DMS53 treated with DMSO at 0.1 percent for 48 hours (cell line): ENCODE data around the gene RTN4.
A peak's percentile ranks its signal among the peaks of the same experiment; 100 is the strongest.

ENCODE experiments used
- DNase-seq: peaks from one replicate; lab custom pipeline; 2025; ENCODE audit not compliant: unreplicated experiment; lab: John Stamatoyannopoulos, UW

RTN4 gene

DNA sequence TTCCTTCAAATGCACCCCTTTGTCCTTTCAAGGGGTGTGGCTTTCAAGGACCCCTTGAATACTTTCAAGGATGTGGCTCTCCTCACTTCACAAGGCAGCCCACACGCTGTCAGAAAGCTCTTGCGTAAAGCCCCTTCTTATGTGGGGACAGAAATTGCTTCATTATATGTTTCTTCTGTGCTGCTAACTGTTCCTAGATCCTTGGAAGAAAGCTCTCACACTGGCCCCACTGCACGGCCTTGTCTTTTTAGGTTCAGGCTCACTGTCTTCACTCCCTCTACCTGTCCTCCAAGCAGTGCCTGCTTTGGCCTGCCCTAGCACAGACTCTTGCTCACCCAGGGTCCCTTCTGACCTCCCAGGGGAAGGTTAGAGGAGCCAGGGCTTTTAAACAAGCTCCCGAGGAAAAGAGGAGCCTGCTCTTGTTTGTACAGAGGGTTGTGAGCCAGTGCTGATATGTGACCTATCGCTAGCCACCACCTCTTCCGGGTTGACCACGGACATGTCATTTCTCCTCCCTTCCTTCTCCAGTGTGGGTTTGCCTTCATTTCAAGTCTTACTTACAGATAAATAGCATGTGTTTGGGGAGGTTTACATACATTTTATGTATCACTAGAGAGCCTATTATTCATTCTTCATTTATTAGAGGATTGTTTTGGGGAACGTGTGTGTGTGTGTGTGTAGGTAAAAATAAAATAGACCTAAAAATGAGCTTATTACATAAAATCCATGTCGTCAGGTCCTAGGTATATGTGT is 94.7 kb downstream of the RTN4 start:
- peak; percentile 52 for DNase-seq

DNA sequence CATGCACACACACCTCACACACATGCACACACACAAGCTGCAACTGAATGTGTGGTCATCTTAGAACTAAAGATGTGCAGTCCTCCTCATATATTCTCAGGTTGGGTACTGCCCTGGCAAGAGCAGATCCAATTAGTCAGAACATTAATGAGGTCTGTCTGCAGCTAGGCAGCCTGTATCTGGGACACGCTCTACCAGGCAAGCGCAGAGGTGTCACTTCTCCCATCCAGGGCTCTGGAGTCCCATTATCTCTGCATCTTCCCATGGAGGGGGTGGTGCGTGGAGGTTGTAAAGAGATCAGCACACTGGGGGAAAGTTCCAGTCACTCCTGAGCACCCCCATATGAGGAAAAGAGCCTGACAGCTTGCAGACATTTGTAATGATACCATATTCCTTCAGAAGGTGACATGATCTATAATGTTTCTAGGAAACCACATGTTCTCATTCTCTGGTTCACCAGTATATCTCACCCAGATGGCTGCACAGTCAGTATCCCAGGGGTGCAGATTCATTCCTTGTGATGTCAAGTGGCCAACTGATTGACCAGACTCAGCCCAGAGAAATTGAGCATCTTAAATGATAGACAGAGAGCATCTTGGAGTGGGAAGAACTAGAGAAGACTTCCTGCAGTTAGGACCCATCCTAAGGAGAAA is 95.4 kb downstream of the RTN4 start:
- no peak for DNase-seq

DNA sequence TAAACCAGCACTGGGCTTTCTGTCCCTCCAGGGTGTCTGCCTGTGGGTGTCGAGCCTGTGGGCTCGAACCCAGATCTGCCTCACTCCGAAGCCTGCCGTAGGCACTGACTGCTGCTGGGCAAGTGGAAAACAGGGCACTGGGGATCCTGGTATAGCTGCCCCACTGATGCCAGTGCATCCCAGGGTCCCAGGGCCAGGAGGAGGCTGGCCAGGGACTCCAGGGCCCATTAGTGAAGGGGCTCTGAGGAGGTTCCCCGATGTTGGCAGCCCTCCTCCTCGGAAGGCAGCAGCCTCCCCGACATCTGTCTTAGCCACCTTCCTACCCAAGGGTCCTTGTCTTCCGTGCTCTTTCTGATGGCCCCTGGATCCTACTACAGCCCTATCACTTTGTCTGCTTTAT is 96.1 kb downstream of the RTN4 start:
- no peak for DNase-seq

DNA sequence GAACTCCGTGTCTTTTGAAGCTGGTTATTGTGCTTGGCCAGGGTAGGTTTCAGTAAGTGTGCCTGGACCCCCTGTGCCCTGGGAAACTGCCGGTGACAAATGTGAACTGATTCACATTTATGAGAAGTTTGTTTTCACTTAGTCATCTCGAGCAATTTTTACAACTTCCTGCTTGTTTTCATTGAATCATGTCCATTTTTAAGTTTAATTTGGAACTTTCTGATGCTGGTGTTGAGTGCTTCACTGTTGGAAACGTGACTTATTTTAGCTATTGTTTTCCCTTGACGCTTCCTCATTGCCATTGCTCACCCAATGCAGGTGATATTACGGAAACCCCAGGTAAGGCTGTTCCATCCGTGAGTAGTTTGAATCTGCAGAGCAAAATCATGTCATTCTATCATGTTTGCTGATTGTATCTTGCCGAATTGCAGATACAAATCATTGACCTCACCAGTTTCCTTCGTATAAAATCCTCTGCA is 97.2 kb downstream of the RTN4 start:
- DNase-seq, result no peak

DNA sequence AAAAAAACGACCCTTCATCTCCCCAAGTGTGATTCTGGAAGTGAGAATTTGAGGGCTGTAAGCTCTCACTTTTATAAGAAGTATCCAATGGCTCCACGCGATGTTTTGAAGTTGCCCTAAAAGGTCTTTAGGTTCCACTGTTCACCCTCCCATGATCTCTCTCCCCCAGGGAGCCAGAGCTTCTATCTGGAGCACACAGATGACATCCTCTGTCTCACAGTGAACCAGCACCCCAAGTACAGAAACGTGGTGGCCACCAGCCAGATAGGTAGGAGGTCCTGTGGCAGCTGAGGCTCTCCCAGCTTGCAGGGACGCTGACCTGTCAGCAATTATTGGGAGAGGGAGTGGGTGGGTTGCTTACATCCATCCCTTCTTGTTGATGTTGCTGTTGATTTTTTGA is 97.8 kb downstream of the RTN4 start:
- DNase-seq, result no peak

DNA sequence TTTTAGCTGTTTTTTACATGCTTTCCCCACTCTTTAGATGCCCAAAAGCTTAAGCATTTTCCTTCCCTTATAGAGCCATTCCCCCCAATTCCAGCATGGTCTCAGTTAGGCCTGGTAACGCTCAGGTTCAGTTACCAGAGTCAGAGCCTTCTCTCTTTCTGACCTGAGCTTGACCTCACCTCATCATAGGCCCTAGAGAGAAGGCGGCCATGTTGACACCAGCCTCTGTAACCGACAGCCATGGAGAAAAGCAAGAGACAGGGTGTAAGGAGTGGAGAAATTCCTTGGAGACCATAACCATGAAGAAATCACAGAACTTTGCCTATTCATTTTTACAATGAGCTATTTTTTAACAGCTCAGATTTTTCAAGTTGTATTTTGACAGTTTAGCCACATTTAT is 99.4 kb downstream of the RTN4 start:
- DNase-seq, result no peak

DNA sequence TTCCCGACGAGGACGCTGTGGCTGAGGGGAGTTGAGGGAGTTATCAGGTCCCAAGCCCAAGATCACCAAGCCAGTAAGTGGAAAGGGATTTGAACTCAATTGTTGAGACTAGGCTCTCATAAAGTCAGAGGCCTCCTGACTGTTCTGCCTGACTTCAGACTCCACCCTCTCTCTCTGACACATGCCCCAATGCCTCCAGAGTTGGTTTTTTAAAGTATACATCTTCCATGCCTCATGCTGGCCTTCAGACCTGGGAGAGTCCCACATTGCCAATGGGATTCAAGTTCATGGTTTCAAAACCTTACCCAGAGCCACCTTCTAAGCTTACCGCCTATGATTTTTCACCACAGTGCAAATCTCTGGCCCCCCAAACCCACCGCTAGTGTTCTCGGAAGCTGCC is 100.8 kb downstream of the RTN4 start:
- no peak for DNase-seq

DNA sequence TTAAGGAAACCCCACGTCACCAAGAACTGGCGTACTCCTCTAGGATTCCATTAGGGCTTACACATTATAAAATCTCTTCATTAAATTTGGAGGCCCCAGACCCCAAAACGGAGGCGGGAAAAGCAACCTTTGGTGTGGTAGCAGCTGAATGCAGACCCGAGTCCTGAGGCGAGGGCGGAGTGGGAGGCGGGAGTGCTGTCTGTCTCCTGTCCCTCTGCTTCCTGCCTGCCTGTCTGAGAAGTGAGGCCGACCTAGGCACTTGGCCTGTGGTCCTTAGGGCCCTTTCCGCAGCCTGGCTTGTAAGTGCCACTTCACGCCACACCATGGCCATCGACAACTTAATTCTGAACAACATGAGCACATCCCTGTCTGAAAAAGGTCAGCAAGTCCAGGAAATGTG is 102.1 kb downstream of the RTN4 start:
- DNase-seq, result no peak

DNA sequence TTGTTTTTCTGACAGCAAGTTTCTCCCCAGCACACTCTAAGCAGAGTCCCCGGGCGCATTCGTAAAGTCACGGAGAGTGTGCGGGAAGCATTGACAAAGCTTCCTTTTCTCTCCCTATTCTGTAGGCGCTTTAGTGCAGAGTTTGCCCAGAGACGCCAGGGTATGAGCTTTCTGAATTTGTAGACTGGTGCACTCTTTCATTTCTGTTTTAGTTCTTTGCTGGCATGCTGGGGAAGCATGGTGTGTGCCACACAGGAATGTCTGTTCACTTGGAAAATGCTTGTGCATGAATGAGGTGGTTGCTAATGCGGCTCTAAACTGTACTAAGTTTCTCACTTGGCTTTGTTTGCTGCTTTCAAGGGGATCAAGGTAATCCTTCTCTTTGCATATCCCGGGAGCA is 102.6 kb downstream of the RTN4 start:
- DNase-seq, result no peak

DNA sequence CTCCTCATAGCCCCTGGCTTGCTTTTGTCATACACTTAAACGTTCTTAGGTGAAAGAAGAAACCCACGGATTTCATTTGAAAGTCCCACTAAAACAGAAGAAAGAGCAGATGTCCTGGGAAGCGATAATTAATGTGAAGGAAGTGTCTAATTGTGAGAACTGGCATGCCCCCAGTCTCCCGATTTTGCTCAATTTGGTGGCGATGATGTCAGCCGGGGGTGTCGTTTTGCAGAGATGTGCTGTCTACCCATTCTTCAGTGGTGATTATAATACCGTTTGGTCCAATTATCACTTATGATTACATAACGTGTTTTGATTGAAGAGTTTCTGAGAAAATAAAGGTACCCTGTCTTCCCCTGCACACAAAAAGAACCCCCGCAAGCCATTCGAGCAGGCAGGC is 103.1 kb downstream of the RTN4 start:
- no peak for DNase-seq

DNA sequence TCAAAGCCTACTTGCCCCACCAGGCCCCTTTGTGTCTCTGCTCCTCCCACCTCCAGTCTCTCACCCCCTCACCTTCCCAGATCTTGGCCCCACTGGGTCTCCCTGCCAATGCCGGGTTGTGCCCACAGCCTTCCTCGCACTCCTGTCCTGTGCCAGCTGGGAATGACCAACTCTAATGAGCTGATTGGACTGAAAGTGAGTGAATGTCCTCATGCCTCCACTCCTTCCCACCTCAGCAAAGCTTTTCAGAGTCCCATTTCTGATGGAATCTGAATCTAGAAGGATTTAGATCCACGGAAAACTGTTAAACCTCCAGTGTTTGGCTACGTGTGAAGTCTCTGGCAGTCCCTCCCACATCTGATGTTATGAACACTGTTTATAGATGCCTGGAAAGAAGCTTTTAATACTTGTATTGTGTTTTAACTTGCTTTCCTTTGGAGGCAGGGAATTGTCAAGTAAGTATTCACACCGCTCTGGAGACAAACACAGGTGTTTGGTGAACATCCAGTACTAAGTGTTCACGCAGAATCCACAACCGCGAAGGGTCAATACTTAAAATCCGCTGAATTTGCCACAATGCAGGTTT is 103.9 kb downstream of the RTN4 start:
- no peak for DNase-seq

DNA sequence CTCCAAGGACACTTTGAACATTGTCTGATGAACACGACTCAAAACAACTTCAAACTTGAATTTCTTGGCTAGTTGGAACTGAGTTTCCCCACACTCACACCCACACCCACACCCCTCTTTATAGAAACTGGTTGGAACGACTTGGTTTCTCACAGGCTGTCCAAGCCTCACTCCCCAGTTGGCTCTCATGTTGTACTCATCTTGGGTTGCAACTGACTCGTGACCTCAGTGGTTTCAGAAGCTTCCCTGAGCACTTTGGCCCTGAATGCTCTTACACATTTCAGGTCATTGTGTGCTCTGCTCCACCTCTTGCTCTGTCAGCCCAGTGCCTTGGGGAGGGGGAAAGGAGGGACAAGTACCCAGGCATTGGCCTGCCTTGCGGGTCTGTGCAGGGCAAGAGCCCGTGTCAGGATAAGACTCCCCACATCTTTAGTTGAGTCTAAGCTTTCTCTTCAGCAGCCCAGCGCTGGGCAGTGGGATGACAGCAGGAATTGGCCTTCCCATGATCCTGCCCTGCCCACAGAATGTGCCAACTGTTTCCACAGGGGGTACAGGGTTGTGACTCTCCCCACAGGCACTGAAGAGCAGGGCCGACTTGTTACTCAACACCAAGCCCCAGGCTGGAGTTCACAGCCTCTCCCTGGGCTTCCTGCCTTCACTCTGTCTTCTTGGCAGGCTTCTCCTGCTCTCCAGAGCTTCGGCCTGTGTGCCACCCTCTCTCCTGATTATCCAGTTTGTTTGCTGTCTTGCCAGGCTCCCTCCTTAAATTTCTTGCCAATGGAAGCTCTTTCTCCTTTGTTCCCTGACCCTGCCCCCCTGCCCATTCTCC is 104.6 kb downstream of the RTN4 start:
- DNase-seq, result no peak

DNA sequence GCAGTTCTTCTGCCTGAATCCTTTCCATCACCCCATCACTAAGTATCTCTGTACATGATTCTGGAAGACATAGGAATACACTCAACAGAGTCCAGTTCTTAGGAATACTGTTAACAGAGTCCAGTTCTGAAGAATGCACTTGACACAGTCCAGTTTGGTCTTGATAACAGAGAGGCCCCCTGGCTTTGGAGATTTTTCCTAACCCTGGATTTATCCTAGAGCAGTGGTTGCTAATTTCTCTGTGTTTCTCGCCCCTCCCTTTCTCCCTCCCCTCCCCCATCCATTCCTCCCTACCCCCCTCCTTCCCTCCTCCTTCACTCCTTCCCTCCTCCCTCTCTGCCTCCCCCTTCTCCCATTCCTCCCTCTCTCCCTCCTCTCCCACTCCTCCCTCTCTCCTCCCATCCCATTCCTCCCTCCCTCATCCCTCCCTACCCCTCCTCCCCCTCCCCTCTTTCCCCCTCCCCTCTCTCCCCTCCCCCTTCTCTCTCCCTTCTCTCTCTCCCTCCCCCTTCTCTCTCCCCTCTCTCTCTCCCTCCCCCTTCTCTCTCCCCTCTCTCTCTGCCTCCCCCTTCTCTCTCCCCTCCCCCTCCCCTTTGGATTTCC is 105.4 kb downstream of the RTN4 start:
- DNase-seq, result no peak

DNA sequence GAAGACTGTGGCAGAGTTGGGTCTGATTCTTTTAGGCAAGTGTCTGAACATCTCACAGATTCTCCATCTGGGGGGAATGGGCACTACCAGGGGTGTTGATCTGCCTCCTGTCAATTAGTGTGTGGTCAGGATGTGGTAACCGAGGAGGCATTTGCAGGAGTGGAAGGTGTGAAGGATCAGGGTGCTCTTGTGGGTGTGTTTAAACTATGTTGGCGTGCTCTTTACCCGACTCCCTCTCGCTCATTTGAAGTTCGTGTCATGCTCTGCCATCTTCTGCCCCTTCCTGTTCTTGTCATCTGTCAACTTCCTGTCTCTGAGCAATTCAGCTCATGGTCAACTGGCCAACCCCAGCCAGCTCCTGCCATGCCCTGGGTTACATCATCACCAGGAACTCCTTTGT is 107.9 kb downstream of the RTN4 start:
- no peak for DNase-seq

DNA sequence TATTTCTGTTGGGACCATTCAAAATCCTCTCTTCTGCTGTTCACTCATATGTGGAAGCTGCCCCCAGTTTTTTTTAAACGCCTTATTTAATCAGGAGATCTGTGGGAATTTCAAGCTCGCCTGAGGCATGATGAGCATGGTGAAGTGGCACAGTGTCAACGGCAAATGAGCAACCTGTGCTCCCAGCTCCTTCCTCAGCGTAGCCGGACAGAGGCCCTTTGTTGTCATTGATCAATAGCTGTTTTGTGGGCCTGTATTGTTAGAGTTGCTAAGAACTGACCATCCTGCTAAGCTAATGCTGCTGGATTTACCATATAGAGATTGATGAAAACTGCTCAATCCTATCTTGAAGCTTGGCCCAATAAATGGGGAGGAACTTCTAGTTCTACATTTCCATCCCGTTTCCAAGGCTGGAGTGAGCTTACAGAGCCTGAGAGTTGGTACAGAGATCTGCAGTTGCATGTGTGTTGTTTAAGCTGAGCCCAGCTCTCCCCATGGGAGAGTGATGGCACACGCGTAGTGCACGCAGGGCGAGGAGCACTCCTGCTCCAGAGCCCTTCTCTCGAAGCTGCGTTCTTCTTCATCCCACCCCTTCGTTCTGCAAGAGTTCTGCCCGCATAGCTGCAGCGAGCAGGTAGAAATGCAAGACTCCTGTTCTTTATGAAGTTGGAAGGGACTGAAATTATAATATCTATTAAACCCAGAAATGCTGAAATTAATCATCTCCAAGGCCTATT is 108.8 kb downstream of the RTN4 start:
- DNase-seq, result no peak

DNA sequence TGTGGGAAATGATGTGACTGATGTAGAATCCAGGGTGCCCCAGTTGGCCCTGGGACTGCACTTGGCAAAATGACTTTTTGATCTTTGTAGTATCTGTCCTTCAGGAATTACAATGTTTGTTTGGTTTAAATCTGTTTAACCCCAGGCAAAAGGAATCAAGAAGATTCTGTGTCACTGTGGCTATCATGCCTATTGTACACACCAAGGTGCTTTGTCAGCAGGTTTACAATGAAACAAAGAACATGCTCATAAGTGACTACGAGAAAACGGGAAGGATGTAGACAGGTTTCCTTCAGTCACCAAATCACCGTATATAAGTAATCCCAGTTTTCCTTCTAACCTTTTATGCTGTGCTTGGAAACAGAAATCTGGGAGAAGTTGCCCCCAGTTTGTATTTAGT is 109.5 kb downstream of the RTN4 start:
- DNase-seq, result no peak

DNA sequence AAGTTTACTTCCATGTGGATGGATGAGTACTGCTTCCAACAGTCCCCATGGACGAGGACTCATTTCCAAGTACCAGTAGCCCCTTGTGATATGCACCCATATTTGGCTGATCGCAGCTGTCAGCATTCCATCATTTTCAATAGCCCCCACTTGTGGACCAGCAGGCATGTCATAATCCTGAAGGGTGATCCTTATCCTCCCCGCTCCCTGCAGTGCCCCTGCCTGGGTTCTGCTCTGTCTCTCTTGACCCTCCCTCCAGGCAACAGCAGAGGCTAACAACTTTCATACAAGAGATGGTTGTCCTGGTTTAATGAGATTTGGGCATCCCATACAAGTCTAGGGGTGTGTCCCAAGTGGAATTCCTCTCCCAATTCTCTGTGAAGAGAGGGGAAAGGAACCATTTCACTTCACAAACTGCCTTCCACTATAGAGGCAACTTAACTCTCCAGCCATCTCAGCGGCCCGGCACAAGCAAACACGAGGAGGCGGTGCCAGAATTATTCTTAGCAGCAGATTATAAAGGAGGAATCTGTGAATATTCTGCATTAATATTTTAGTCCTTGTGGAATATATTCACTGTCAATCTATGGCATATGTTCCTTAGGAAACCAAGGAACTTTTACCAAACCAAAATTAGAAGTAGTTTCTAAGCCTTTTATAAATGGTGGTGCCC is 110.7 kb downstream of the RTN4 start:
- DNase-seq, result no peak

DNA sequence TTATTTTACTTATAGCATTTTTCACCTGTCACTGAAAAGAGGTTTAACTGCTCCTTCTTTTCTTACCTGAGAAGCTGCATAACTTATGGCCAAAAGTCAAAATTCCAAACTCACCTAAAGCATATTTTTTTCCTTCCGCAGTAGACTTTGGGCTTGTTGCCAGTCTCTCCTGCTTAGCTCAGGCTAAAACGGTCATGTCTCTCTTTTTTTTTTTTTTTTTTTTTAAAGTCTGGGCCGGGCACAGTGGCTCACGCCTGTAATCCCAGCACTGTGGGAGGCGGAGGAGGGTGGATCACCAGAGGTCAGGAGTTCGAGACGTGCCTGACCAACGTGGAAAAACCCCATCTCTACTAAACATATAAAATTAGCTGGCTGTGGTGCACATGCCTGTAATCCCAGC is 113.5 kb downstream of the RTN4 start:
- no peak for DNase-seq

DNA sequence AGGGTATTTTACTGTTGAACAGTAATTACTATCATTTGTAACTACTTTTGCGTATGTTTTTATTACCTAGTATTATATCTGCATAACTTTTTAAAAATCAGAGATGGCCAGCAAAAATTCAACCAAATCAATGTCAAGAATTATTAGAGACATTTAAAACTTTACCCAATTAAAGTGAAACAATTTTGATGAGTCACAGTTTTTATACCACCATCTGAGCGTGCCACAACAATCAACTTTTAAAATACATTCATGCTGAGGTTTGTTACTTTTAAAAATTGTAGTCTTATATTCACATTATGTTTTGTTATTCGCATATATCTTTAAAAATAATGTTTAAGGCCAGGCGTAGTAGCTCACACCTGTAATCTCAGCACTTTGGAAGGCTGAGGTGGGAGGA is 114.9 kb downstream of the RTN4 start:
- DNase-seq, result no peak

DNA sequence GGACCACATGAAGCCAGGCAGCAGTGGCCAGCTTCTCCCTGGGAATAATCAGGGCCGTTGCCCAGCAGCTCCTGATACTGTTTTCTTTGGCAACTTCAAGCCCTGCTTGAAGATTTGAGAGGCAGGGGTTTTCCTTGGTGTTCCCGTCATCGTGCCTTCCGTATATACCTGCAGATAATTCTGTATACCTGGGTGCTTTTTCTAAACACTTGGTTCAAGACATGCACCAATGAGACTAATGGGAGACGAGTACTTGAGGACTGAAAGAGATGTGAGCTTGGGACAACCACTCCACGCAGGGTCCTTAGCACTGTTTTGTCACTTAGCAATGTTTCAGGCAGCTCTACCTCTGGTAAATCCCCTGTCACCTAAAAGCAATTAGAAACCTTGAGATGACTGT is 118.8 kb downstream of the RTN4 start:
- no peak for DNase-seq
